CD4-positive, alpha-beta T cell treated with Interleukin-17A for 1 hour (primary cell): ENCODE measurements around the gene DSEL.

Source experiments
- DNase-seq: peaks from one replicate; pipeline ENCODE4 v3.0.0-alpha.2; 2020

The DSEL gene

GRCh38 chr18:67516539-67517443 is at the start of gene DSEL:
Gene DSEL (minus strand): TSS chr18:67516720. CDS start chr18:67514608, 2,112 bp downstream.
- peak; percentile 97 for DNase-seq

- no peak for DNase-seq
Measured at GRCh38 chr18:67553437-67553836, 36.9 kb upstream of the DSEL start.

- DNase-seq, result no peak
Measured at GRCh38 chr18:67550872-67551520, 34.5 kb upstream of the DSEL start.

GRCh38 chr18:67549946-67550345 is 33.4 kb upstream of the DSEL start:
- no peak for DNase-seq

- DNase-seq, result no peak
Measured at GRCh38 chr18:67545681-67546080, 29.2 kb upstream of the DSEL start.

GRCh38 chr18:67540559-67540958 is 24.0 kb upstream of the DSEL start:
- no peak for DNase-seq

DNA sequence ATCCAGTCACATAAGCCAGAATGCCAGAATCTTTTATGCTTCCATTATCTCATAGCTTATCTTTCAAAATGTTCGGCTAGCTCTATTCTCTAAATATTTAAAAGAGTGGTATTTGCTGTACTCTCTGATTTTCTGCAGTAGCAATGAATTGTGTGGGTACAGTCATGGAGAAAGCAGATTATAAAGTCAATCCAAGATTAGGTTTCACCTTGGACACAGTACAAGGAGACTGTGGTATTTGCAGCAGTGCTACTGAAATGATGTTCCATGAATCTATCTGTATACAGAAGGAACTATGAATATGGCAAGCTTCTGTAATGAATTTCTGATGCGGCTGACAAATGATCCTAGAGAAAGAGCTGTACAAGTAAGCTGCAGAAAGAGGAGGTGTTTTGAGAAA is 15.4 kb upstream of the DSEL start:
- DNase-seq, result no peak

- no peak for DNase-seq
Measured at GRCh38 chr18:67525328-67526099, 9.0 kb upstream of the DSEL start.

DNA sequence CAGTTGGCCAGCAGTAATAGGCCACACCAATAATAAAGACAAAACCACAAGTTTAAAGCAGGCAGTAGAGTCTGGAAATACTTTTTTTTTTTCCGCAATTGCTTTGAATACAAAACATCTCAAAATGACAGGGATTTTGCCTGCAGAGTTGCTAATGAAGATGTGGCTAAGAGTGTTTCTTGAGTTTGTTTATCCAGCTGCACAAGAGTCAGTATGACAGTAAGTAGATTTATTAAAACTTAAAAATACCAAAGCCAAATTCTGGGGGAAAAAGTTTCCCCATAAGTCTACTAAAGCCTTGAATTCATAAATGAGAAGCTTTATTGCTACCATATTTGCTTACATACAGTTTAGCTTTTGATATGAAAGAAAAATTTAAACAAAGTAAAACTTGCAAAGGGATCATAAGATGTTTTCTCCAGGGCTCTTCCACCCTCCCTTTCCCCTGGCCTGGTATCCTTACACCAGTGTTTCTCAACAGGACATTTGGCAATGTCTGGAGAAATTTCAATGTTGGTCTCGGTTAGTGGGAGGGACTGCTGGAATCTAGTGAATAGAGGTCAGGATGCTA is 3.9 kb upstream of the DSEL start:
- no peak for DNase-seq

DNA sequence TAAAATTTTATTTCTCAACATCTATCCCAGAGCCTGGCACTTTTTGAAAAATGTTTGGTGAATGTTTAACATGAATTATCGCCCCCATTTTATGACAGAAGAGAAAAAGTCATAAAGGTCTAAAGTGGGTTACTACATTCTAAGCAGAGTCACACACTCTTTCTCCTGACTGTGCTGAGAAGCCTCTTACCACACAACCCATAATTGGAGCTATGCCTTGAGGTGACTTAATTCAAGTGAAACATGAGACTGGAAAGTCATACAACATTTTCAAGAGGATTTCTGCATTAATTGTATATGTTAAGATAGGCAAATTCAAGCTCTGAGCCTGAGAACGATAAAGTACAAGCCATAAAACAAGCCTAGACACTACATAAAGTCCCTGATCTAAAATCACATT is 3.1 kb upstream of the DSEL start:
- DNase-seq, result no peak

DNA sequence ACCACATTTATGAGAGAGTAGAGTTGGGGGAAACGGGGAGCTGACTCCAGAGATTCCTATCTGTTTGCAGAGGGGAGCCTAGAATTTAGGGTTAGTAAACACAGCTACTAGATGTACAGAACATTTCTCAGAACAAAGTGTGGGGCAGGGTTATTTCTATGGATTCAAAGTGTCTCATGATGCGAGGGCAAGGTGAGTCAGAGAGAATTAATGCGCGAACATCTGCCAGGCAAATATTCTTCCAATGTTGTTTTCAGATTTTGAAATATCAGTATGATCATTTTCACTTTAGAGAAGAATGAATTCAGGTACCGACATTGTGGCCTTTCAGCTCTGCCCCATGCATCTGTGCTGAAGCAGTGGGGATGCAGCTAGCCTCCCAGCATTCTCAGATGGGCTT is 2.0 kb upstream of the DSEL start:
- DNase-seq, result no peak

- peak; percentile 5 for DNase-seq
Measured at GRCh38 chr18:67517444-67517765, 885 bp upstream of the DSEL start.

- peak; percentile 61 for DNase-seq
Measured at GRCh38 chr18:67515942-67516538, 480 bp downstream of the DSEL start.

GRCh38 chr18:67514901-67515540 is 1.5 kb downstream of the DSEL start:
- no peak for DNase-seq

DNA sequence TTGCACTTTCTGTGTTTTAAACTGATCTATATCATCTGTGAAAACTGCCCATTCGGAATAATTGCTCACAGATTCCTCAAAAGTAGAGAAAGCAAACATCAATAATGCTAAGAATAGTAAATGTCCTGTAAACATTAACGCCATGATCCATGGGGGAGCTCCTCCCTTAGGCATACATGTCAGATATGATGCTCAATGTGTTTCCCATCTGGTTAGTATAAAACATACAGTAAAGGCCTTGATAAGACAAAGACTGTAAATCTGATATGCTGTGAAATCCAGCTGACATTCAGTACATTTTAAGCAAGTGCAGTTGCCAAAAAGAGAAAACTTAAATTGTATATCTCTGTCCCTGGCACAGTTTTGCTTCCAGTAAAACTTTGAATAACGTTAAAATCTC is 2.1 kb downstream of the DSEL start:
- no peak for DNase-seq

GRCh38 chr18:67513280-67513679 is 3.2 kb downstream of the DSEL start:
- peak; percentile 26 for DNase-seq

DNA sequence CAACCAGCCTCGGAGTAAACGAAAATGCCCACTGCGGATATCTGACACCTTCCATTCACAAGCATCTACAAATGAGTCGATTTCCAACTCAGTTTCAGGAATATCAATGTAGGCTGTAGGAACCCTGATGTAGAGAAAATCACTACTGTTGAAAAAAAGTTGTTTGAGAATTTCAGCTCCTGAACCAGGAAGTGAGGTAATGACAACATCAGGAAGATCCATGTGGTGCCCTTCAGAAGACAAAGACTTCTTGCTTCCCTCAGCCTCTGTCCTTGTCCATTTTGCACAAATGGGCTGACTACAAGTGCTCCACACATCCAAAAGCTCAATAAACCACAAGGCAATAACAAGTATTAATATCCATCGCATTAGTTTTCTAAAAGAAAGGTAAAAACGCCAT is 4.7 kb downstream of the DSEL start:
- no peak for DNase-seq

GRCh38 chr18:67510831-67511230 is 5.7 kb downstream of the DSEL start:
- no peak for DNase-seq

DNA sequence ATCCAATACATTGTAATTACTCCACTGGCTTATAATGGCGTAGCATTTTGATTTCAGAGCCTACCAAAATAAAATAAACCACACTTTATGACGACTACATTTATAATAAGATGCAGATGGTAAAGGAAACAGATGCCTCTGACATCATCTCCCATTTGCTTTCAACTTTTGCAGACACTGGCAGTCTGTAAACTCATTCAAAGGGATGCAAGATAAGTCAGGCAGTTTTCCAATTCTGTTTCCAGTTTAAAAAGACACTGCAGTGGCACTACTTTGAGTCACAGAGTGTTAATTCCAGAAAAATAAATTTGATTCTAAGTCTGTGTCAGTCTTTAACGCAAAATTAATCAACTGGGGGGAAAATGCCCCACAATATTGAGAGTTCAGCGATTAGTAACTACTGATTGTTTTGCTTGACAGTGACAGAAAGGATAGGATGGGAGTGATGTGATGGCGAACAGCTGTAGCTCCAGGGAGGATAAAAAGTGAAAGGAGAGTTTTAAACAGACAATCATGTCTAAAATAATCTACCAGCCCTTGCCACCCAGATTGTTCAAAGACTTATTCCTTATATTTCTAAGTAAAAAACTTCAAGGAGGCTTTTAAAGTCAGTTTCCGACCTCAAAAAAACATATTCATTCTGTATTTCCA is 6.7 kb downstream of the DSEL start:
- DNase-seq, result no peak

DNA sequence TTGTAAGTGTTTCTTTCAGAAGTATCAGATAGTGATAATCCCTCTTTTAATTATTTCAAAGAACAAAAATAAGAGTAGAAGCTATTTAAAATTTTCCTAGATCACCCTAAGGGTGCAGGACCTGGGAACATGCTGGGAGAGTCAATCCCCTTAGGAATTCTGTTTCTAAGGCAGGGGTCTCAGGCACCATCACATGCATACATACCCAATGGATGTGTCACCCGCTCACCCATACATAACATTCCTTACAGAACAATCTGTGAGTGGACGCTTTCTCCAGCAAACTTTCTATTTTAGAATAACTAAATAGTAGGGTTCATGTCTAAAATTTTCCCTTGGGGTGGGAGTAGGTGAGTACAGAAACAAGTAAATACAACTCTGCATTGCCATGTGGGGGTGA is 8.4 kb downstream of the DSEL start:
- DNase-seq, result no peak

GRCh38 chr18:67504739-67505138 is 11.8 kb downstream of the DSEL start:
- DNase-seq, result no peak
